ENCODE measurements around the gene MACROD1. TPM values are rescaled to one million over a fixed set of nuclear protein-coding genes. Genes with fewer than 3 reads are reported as not detected.

MACROD1 gene
- total and polyA plus RNA-seq, 2 of the 13 experiments (the other 11 are each of a cell fraction or from before 2014, with no cell fraction given) = 23.1 to 34.5 TPM

- TF ChIP-seq ZBTB7A (CRISPR knock-in tag; IDR thresholded peaks at IDR 0.05) (no peak), MXD4 (CRISPR knock-in tag; IDR thresholded peaks at IDR 0.05) (no peak), PHF8 (CRISPR knock-in tag; IDR thresholded peaks at IDR 0.05) (no peak), CEBPZ (IDR thresholded peaks at IDR 0.05; ENCODE audit: low read length) (no peak), FOSL1 (CRISPR knock-in tag; IDR thresholded peaks at IDR 0.05; ENCODE audit: borderline replicate concordance) (no peak), ZSCAN30 (CRISPR knock-in tag; IDR thresholded peaks at IDR 0.05) (no peak), ZBTB2 (CRISPR knock-in tag; IDR thresholded peaks at IDR 0.05; ENCODE audit: low read depth) (no peak), ZNF773 (CRISPR knock-in tag; IDR thresholded peaks at IDR 0.05; ENCODE audit: borderline replicate concordance) (no peak), MAFK (conservative IDR thresholded peaks at IDR 0.05 in 1 of 2, IDR thresholded peaks at IDR 0.05 in 1 of 2; ENCODE audit: low read length in 2 of 2) (peak in 1 of 2 experiments; percentile 16; a peak in 2 of 4 replicates), EHMT2 (IDR thresholded peaks at IDR 0.05; ENCODE audit: borderline replicate concordance, low read depth, low read length) (no peak)
These were observed 7.9 kb upstream of the MACROD1 start (continued) for GRCh38 chr11:64173616-64174355.

All from HepG2 (cell line).